Suprapubic skin (tissue), 4 donors: ENCODE results near the gene PARK7.

Source experiments
- EP300 ChIP-seq: sonication (generic); formaldehyde crosslinking; IDR thresholded peaks from one replicate; pipeline ENCODE4 v1.6.1; 2017; ENCODE audit warnings: antibody characterized with exemption
- POLR2AphosphoS5 ChIP-seq, 3 donors: sonication (generic); formaldehyde crosslinking; IDR thresholded peaks; one replicate each; pipeline ENCODE4 v1.6.1; 2017; ENCODE audit warnings: antibody characterized with exemption in 3 of 3
- TF ChIP-seq, protein P1 (sequence below), 2 donors: fragments of 200-600 bp in 1 of 2; fragments of 450-650 bp in 1 of 2; sonication (generic) in 1 of 2; IDR thresholded peaks; one replicate each; pipeline ENCODE4 v1.5.1; 2016 to 2019; ENCODE audit warnings: antibody characterized with exemption in 2 of 2, mild to moderate bottlenecking in 1 of 2, moderate library complexity in 1 of 2

DNA sequence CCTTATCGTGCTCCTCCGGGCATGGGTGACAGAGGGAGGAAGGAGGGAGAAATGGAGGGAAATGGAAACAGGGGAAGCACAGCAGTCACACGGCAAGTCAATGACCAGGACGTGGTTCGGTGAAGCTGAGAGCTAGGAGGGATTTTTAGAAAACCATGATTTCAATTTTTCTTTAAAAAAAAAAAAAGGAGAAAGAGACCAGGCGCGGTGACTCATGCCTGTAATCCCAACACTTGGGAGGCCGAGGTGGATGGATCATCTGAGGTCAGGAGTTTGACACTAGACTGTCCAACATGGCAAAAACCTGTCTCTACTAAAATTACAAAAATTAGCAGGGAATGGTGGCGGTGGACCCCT, 20.1 kb upstream of the PARK7 start:
- TF ChIP-seq EP300 (no peak), POLR2AphosphoS5 (IDR thresholded peaks at IDR 0.05) (no peak)
- TF ChIP-seq, protein P1, sequence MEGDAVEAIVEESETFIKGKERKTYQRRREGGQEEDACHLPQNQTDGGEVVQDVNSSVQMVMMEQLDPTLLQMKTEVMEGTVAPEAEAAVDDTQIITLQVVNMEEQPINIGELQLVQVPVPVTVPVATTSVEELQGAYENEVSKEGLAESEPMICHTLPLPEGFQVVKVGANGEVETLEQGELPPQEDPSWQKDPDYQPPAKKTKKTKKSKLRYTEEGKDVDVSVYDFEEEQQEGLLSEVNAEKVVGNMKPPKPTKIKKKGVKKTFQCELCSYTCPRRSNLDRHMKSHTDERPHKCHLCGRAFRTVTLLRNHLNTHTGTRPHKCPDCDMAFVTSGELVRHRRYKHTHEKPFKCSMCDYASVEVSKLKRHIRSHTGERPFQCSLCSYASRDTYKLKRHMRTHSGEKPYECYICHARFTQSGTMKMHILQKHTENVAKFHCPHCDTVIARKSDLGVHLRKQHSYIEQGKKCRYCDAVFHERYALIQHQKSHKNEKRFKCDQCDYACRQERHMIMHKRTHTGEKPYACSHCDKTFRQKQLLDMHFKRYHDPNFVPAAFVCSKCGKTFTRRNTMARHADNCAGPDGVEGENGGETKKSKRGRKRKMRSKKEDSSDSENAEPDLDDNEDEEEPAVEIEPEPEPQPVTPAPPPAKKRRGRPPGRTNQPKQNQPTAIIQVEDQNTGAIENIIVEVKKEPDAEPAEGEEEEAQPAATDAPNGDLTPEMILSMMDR (IDR thresholded peaks at IDR 0.05): no peak
